NCI-H2107 (cell line): ENCODE results near the gene SLC4A1.
"Not testable (repeated sequence)": the region's sequence is repeated elsewhere in the genome, so short reads cannot be mapped to it uniquely, and the experiment has no call there.

ENCODE experiments used
- DNase-seq: peaks from one replicate; lab custom pipeline; 2025; lab: John Stamatoyannopoulos, UW

Gene SLC4A1

DNA sequence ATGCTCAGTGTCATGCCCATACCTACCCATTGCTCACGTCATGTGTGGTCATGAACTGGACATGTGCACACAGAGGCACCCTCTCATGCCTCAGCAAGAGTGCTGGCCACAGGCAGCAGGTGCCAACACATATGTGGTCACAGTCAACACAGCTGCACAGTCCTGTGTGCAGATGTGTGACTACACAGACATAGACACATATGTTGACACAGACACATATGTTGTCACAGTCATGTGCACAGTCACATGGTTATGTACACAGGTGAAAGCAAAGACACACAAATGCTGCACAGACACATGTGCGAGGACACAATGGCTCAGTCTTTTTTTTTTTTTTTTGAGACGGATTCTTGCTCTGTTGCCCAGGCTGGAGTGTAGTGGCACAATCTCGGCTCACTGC, 11.3 kb downstream of the SLC4A1 start:
- DNase-seq = no peak

DNA sequence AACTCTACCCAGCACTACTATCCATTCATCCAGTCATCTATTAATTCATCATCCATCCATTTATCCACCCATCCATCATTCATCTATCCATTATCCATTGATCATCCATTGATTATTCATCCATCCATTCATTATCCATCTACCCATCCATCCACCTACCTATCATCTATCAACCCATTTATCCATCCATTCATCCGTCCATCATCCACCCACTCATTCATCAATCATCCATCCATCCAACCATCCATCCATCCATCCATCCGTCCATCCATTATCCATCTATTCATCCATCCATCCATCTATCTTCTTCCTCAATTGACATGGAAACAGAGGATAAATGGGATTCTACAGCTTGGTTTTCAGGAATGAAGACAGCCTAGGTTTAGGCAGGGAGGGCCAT, 12.0 kb downstream of the SLC4A1 start:
- DNase-seq = no peak

DNA sequence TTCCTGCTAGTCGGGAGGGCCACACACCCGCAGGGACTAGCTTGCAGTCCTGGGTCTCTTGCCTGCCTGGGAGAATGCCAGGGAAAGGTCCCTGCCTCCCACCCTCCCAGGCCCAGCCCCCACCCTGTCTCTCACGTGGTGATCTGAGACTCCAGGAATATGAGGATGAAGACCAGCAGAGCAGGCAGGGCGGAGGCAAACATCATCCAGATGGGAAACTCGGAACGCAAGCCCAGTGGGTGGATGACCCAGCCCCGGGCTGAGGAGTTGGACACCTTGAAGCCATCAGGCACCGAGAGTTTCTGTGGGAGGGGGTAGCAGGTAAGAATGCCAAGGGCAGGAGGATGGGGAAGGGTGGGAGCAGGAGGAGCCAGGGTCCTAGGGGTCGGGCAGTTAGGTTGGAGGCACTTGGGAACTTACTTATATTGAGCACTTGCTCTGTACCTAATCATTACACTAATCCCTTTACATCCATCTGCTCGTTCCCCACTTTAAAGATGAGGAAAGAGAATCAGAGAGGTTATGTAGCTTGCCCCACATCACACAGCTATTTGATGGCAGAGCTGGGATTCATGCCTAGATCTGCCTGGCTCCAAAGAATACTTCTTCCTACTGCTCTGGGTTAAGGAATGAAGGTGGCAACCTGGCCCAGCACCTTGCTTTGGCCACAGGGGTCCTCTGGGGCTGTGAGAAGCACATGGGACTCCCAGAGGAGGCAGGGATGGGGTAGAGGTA, 13.4 kb downstream of the SLC4A1 start:
- no peak for DNase-seq

DNA sequence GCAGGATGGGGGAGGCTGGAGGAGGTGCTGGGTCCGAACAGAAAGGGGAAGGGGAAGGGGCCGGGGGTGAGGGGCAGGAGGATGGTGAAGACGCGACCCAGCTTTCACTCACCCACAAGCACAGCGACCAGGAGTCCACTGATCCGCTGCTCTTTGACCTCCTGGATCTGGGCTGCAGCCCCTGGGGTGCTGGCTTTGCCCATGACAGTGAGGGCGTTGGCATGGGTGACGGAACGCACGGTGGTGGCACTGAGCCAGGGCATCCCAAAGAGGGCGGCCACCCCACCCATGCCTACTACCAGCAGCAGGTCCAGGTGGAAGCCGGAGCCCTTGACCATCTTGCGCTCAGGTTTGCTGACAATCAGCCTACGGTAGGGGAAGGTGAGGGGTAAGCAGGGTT, 14.9 kb downstream of the SLC4A1 start:
- no peak for DNase-seq

DNA sequence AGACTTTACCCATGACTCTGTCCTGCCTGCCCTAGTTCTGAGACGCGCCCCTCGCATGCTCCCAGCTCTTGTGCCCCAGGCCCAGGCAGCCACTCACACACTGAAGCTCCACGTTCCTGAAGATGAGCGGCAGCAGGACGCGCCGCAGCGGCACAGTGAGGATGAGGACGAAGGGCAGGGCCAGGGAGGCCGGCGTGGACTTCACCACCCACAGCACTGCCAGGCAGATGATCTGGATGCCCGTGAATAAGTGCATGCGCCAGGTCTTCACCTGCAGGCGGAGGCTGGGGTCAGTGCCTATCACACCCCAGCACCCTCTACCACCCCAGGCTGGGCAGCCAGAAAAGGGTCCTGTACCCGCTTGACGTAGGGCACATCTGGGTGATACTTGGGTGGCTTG, 16.9 kb downstream of the SLC4A1 start:
- no peak for DNase-seq

DNA sequence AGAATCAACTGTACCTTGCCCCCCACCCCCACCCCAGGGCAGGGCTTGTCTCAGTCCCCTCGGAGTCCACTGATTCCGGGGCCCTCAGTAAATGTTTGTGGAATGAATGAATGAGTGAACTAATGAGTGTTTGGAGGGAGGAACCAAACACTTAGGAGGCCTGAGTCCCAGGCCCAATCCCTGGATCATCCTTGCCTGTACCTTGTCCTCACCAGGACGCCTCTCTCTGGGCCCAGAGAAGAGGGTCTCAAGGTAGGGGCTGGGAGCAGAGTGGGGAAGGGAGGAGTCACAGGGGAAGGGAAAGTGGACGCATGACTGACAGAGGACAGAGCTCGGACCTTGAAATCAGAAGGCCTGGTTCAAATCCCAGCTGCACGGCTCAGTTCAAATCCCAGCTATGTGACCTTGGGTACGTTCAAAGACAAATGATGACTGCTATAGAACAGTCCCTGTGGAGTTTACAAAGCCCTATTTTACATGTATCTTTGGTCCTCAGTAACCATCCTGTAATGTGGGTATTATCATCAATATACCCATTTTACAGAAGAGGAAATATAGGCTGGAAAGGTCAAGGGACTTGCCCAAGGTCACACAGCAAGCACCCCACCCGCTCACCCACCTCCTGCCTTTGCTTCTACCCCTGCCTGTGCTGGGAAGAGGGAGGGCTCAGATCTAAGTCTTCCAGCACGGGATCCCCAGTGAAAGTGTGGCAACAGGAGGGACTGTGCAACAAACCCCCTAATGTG, 18.3 kb downstream of the SLC4A1 start:
- no peak for DNase-seq

DNA sequence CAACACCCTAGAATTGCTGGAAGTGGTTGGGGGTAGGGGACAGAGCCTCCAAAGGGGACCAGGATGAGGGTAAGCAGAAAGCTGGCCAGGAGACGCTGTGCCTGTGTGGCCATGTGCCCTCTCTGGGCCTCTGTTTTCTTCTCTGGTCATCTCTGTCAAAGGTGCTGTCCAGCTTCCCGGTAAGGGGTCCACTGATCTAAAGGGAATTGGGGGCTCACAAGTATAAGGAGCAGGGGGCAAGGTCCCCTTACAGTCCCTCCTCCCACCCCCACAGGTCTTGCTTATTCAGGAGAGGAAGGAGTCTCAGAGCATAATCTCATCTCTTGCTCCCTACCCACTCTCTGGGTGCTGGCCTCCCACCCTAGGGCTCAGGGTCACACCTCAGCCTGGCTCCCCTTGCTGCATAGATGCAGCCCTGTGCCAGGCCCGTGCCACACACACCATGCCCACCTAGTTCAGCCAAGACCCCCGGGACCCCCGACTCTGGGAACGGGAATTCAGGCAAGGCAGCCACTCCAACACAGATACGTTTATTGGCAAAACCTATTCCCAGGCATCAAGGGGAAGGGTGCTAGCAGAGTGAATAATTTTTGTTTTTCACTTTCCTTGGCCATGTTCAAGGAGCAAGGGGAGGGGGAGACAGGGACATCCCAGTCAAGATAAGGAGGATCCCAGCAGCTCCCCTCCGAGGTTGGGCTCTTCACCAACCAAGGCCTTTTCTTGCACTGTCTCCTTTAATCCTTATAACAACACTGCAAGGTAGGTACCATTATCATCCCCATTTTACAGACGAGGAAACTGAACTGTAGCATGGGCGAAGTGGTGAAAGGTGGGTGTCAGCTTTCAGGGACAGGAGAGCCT, 19.8 kb downstream of the SLC4A1 start:
- no peak for DNase-seq

DNA sequence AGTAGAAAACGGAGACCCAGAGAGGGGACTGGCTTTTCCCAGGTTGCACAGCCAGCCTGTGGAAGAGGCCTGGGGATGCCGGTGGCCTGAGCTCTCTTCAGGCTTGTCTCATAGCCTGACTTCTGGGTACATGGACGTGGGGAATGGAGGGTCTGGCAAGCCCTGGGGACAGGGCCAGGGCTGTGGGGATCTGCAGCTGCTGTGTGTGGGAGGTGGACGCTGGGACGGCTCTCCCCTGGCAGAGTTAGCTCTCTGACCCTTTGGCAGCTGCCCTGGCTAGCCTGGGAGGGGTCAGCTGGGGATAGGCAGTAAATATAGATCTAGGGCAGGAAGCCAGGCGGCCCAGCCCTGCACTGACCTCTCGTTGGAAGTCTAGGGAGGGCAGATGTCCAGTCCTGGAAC, 20.5 kb downstream of the SLC4A1 start:
- DNase-seq = no peak

DNA sequence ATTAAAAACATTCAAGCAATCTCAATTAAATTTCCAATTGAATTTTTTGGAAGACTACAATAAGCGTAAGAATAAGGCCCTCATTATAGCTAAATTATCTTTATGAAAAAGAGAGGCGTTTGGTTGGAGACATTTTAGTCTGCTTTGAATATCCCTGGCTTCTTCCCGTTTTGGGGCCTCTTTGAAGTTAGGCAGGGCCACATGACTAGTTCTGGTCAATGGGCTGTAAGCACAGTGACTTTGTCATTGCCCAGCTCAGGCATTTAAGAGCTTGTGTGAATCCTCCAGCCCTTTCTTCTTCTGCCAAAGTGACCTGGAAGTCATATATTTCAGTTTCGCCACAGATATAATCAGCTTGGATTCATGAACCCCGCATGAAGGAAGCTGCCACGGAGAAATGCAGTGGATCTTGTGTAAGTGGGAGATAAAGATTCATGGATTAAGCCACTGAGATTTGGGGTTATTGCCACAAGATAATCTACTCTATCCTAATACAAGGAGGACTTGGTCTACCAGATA, 26.8 kb downstream of the SLC4A1 start:
- DNase-seq = no peak

DNA sequence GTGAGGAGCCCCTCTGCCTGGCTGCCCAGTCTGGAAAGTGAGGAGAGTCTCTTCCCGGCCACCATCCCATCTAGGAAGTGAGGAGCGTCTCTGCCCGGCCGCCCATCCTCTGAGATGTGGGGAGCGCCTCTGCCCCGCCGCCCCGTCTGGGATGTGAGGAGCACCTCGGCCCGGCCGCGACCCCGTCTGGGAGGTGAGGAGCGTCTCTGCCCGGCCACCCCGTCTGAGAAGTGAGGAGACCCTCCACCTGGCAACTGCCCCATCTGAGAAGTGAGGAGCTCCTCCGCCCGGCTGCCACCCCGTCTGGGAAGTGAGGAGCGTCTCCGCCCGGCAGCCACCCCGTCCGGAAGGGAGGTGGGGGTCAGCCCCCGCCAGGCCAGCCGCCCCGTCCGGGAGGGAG, 30.0 kb downstream of the SLC4A1 start:
- not testable (repeated sequence) for DNase-seq

DNA sequence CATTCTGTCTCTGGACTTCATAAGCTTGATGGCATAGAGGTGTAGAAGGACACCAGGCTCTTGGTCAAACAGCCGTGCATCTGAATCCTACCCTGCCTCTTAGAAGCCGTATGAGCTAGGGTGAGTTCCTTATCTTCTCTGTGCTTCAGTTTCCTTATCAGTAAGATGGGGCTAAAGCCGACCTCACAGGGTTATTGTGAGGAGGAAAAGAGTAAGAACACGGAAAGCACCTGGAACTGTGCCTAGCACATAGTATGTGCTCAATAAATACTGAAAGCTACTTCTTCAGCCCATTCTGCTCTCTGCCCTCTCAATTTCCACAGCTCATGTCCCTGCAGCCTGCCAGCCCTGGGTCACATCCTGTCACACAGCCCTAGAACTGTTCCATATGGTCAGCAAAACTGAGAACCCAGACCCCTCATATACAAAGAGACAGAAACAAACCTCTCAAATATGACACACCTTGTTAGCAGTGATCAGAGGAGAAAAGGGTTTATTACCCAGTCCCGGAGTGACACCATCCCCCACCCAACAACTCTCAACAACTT, 31.4 kb downstream of the SLC4A1 start:
- no peak for DNase-seq

DNA sequence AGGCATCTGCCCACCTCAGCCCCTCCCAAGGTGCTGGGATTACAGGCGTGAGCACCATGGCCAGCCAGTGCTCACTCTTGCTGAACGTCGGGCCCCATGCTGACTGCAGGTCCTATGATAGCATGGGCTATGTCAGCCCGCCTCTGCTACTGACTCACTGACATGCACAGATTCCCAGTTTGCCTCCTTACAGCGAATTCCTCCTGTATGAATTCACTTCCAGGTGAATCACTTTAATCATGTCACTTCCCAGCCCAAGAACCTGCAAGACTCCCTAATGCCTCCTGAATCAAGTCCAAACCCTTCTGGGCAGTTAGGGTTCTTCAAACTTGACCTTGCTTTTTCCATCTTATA, 32.4 kb downstream of the SLC4A1 start:
- DNase-seq = no peak

DNA sequence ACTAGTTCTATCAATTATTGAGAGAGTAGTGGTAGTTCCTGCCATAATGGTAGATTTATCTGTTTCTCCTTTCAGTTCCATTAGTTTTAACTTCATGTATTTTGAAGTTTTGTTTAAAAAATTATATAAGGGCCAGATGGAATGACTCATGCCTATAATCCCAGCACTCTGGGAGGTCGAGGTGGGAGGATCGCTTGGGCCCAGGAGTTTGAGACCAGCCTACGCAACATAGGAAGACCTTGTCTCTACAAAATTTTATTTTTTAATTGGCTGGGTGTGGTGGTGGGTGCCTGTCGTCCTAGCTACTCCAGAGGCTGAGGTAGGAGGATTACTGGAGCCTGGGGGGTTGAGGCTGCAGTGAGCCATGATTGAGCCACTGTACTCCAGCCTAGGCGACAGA, 34.4 kb downstream of the SLC4A1 start:
- DNase-seq = no peak

DNA sequence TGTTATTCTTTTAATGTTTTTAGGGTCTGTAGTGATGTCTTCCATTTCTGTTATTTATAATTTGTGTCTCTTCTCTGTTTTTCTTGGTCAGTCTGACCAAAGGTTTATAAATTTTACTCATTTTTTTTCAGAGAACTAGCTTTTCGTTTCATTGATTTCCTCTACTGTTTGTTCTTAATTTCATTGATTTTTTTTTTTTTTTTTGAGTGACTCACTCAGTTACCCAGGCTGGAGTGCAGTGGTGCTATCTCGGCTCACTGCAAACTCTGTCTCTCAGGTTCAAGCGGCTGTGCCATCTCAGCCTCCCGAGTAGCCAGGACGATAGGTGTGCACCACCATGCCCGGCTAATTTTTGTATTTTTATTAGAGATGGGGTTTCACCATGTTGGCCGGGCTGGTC, 35.9 kb downstream of the SLC4A1 start:
- DNase-seq = no peak

DNA sequence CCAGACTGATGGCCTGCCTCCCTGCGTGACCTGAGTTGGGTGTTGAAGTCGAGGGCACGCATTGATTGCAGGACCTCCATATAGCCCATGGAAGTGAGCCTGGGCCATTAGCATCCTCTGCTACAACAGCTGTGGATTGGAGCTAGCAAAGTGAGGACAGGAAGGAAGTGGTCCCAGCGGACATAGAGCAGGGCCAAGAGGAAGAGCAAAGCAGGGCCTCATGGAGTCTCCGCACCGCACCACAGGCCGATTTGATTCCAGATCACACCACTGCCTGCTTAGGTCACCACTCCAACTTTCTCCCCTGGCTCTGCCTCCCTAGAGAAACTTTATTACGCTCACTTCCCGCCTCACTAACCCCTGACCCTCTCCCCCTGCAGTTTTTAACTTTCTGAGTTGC, 37.8 kb downstream of the SLC4A1 start:
- no peak for DNase-seq

DNA sequence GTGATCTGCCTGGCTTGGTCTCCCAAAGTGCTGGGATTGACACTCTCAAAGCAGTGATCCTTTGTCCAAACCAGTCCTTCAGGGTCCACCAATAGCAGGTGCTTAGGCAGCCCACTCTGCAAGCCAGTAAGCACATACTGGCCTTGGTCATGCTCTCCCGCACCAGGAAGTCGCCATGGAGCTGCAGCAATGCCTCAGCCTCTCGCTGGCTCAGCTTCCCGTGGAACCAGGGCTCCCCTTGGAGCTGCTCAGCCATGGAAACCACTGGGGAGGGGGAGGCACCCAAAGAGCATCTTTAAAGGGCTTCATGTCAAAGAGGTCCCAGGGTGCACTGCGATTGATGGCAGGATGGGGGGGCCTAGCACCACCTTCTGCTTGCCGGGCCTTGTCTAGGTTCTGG, 38.8 kb downstream of the SLC4A1 start:
- DNase-seq = no peak

DNA sequence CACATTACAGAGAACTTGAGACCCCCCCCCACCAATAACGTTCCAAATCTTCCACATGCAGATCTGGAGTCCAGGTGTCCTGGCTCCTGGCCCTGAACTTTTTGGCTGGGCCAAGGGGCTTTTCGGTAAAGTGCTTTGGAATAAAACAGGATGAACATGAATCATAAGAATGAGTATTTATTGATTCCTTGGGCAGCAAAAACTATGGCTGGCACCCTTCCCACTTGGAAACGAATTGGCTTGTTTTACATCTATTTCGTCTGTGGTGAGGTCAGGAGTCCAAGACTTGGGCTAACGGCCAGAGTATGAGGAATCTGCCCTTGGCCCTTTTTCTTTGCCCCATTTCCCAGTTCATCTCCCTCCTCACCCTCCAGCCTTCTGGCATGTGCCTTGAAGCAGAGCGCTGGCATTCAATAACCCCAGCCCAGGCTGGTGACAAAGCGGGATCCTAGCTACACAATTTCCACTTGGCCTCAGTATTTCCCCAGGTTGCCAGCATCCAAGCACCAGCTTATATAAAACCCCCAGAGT, 44.3 kb downstream of the SLC4A1 start:
- no peak for DNase-seq

DNA sequence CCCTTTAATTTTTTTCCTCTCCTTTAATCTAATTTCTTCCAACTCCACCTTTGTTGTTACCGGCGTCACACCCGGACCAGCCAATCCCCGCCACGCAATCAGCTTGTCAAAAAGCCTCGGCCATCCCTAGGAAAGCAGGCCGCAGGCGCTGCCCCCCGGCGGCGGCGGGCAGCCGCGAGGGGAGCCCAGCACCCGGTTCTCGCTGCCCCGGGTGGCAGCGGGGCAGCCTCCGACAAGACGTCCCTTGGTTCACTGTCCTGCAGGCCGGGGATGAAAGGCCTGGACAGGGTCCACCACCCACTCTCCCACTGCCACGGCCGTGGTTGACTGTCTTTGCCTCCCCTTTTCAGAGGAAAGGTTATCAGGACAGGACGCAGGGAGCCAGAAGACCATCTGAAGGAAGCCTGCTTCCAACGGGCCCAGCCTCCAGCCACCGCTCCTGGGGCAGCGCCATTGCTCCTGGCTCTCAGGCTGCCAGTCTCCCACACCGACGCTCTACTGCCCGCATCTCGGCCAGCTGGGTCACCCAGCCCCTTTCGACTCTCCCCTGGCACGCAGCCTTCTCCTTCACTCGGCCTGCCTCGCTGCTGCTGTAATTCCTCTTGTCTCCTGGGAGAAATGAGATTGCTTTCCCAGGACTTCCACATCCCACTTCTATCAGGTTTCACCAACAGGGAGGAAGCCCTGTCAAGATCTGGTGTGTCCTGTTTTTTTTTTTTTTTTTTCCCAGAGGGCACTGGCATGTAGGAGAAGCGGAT, 45.6 kb downstream of the SLC4A1 start:
- DNase-seq = peak; percentile 24

DNA sequence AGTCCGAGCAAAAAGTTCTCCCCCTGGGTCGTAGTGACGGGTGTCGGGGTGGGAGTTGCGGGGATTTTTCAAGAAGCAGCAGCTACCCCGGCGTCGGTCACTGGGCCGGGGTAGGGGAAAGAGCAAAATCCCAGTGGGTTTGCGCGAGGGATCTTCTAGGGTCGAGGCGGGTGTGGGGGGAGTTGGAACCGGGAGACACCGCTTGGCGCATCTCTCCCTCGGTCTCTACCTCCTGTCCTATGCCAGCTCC, 46.1 kb downstream of the SLC4A1 start:
- no peak for DNase-seq

DNA sequence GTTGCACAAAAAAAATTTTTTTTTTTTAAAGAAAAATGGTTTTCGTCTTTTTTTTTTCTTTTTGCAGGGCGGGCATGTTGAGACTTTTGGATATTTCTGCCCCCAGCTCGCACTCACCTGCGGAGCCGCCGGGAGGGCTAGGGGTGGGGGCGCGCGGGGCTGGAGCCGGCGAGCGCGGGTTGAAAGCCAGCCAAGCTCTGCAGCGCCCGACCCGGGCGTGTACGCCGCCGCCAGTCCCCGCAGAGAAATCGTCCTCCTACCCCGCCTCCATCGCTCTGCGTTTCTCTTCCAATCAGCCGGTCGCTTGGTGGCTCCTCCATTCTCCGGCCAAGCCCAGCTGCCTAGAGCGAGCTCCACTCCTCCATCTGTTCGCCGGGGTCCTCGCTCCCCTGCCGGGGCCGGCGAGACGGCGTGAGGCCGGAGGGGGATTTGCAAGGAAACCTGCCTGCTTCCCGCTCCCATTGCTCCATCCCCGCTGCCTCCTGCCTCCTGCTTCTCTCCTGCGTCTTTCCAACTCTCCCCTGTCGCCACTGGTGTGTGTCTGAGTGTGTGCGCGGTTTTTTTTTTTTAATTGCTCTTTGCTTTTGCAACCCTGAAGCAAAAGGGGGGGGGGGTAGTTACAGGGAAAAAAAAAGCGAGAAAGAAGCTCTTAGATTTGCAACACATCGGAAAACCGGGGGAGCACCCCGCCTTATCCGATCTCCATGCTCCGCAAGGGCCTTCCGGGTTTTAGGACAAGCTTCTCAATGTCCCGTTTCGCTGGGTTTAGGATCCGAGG, 46.7 kb downstream of the SLC4A1 start:
- peak; percentile 35 for DNase-seq
